CMK (cell line): Measurements from ENCODE around the gene ISOC2.

Source experiments
- DNase-seq: peaks from one replicate; pipeline ENCODE4 v3.0.0-alpha.2; 2010; ENCODE audit warnings: low read depth

Gene ISOC2

GRCh38 chr19:55406826-55407549 is 54.5 kb downstream of the ISOC2 start:
- DNase-seq = no peak

DNA sequence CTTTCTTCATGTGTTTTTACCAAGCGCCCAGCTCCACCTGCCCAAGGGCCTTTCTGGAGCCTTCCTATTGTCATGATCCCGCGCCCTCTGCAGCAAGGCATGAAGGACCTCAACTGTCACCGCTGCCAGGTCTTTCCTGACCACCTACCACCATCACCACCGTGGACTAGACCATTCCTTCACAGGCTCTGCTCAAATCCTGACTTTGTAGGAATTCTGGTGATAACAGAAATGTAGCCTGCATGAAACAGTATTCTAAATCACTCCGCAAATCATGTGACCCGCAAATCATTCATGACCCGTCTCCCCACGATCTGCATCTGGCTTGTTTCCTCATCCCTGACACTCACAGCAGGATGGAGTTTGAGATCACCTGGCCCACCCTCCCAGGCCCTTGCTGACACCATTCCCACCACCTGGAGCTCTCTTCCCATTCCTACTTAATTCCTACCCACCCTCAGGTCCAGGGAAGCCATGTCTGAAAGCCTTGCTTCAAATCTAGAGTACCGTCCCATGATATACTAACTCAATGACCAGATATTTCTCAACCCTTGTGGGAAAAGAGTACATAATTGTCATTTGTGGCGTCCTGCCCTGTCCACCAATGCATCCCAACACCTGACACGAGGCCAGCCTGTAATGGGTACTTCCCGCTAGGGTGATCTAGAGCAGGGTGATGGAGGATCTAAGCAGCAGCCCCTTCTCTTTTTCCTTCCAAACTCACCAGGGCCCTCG is 55.2 kb downstream of the ISOC2 start:
- no peak for DNase-seq

DNA sequence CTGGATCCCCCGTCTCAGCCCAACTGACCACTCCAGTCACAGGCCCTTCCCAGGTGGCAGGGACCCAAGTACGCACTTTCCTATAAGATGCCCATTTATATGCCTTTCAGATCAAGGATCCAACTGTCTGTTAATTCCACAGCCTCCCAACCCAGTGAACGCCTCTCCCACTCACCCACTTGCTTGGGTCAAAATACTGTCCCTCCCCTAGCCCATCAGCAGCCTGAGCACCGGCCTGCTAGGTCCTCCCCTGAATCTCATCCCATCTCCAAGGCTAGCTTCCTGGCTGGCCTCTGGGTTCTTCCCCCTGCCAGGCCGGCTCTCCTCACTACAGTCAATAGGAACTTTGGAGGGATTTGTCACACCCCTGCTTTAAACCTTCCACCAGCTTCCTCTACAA is 55.8 kb downstream of the ISOC2 start:
- no peak for DNase-seq
